Activated T-cell treated with anti-CD3 and anti-CD28 coated beads, Interleukin-2, amount 50 U/mL, for 72 hours (primary cell): ENCODE data around the gene OPN1LW. TPM values are rescaled to one million over a fixed set of nuclear protein-coding genes. Genes with fewer than 3 reads are reported as not detected.
A peak's percentile ranks its signal among the peaks of the same experiment; 100 is the strongest.
"Not testable (repeated sequence)": the region's sequence is repeated elsewhere in the genome, so short reads cannot be mapped to it uniquely, and the experiment has no call there.

Experiments
- ATAC-seq, 2 donors: fragments of 150-1000 bp; cut with Tn5 transposase; replicated peaks in 1 of 2; 2 replicates each; pipeline ENCODE4 v1.10.0; 2021; ENCODE audit warnings: moderate library complexity in 2 of 2, mild to moderate bottlenecking in 1 of 2
- DNase-seq, 2 donors: peaks; one replicate each; pipeline ENCODE4 v3.0.0; 2021 to 2022; ENCODE audit warnings: mixed read lengths in 1 of 2
- H3K27ac Mint-ChIP-seq: one replicate; pipeline ENCODE4 v1.8.0; 2022; ENCODE audit warnings: mild to moderate bottlenecking, moderate library complexity, mixed read lengths
- H3K27me3 Mint-ChIP-seq: one replicate; pipeline ENCODE4 v1.8.0; 2022; ENCODE audit warnings: low read depth, mixed read lengths
- H3K36me3 Mint-ChIP-seq, 2 donors: one replicate each; pipeline ENCODE4 v1.8.0; 2022; ENCODE audit warnings: mixed read lengths in 2 of 2, mild to moderate bottlenecking in 1 of 2; ENCODE audit not compliant: insufficient read depth in 2 of 2
- H3K4me1 Mint-ChIP-seq: one replicate; pipeline ENCODE4 v1.8.0; 2022; ENCODE audit warnings: low read depth, mixed read lengths
- H3K4me3 Mint-ChIP-seq, 2 donors: one replicate each; pipeline ENCODE4 v1.8.0; 2022; ENCODE audit warnings: mild to moderate bottlenecking in 2 of 2, mixed read lengths in 2 of 2, moderate library complexity in 2 of 2
- H3K9me3 Mint-ChIP-seq, 2 donors: one replicate each; pipeline ENCODE4 v1.8.0; 2022; ENCODE audit warnings: mixed read lengths in 2 of 2
- total RNA-seq, 2 donors: library from RNA; stranded (reverse); gene quantifications; one replicate each; pipeline ENCODE4 v1.2.3, GENCODE V29; 2022

The OPN1LW gene
- total RNA-seq, result not detected

DNA sequence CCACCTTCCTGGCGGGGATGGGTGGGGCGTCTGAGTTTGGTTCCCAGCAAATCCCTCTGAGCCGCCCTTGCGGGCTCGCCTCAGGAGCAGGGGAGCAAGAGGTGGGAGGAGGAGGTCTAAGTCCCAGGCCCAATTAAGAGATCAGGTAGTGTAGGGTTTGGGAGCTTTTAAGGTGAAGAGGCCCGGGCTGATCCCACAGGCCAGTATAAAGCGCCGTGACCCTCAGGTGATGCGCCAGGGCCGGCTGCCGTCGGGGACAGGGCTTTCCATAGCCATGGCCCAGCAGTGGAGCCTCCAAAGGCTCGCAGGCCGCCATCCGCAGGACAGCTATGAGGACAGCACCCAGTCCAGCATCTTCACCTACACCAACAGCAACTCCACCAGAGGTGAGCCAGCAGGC lies at the start of gene OPN1LW:
OPN1LW (plus strand) TSS at position 234 of the 400 bp plus-strand sequence; CDS start at position 275, 41 bp downstream.
- not testable (repeated sequence) for H3K9me3 Mint-ChIP-seq, H3K36me3 Mint-ChIP-seq, ATAC-seq, H3K27me3 Mint-ChIP-seq, H3K4me1 Mint-ChIP-seq, H3K4me3 Mint-ChIP-seq, H3K27ac Mint-ChIP-seq, DNase-seq

DNA sequence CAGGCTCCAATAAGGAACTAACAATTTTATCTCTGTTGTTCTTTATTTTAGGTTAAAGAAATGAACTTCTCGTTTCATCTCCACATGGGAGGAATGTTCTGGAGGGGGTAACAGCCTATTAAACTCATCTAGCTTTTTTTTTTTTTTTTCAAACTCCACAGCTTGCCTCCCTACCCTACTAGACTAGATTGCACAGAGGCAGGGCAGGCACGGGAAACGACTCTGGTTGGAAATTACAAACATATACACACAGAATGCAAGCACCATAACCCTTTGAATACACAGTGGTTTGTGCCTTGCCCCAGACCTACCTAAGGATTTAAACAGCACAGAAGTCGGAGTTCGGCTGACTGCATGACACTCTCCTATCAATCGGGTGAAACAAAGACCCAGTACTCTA lies 49.2 kb upstream of the OPN1LW start:
- Mint-ChIP-seq H3K9me3 (no peaks in the 10 kb centered on the region), H3K27me3 (peaks cover 27% of the 10 kb centered on the region), H3K4me3 (peak overlapping the region; percentile 86 to 94), H3K4me1 (peaks cover 63% of the 10 kb centered on the region), H3K27ac (peak overlapping the region; percentile 74), H3K36me3 (peaks cover 4 to 5% of the 10 kb centered on the region in 2 donors)
- DNase-seq, result no peak
- ATAC-seq, result no peak

DNA sequence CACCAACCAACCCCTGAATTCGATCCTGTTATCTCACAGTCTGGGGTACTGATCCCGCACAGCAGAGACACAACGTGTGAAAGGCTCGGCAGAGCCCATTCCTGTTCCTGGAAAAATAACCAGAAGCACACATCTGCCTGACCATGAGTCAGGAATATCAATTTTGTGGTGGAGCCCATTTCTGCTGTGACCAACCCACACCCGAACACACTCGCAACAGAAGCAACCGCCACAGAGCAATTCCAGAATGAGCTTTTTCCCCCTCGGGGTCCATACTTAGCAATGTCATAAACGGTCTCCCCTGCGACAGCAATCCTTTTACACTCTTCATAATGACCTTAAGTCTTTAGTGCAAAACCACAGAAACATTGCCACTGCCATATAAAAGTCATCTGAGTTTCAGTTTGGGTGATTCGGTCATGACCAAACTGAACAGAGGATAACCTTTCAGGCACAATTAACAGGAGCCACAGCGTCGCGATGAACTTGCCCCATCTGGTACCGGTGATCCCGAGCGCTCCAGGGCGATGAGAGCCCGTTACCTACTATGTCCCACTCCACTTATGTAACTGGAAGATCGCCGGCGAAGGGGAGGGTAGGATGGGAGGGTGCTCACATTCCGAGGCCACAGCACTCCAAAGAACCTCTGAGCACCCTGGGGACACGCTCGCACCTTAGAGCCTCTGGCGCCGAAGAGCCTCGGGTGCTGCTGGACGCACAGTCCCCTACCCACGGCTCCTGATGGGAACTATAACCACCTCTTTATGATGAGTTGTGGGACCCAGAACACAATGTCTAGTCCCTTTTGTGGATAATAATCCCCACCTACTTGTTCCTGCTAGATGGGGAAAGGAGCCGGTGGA lies 47.7 kb upstream of the OPN1LW start:
- Mint-ChIP-seq H3K4me3 (peak overlapping the region; percentile 86 to 94), H3K4me1 (peaks cover 61% of the 10 kb centered on the region), H3K9me3 (no peaks in the 10 kb centered on the region), H3K27ac (peak overlapping the region; percentile 96), H3K27me3 (peaks cover 32% of the 10 kb centered on the region), H3K36me3 (peaks cover 4% of the 10 kb centered on the region in 2 donors)
- ATAC-seq, result peak; percentile 31 to 39
- peak; percentile 23 to 24 for DNase-seq

DNA sequence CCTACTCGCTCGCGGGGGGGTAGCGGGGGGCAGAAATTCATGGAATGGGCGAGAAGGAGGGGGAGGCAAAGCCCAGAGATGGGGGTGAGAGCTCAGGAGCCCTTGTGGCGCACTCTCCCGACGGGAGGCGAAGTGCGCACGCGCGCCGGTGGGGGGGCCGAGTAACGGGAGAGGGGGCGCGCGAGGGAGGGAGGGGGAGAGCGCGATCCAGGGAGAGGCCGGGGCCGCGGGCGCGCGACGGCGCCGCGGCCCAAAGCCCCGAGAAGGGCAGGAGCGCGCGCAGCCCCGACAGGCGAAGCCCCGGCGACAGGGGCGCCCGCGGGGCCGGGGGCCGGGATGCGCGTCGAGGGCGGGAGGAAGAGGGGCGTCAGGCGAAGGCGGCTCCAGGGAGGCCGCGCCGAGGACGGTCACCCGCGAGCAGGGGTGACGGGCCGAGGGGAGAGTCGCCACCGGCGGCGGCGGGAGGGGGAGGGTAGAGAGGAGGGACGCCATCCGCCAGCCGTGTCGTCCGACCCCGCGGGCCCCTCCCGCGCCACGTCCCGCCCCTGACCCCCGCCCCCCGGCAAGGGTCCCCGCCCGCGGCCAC lies 46.9 kb upstream of the OPN1LW start:
- ATAC-seq, result peak; percentile 25 to 32
- Mint-ChIP-seq H3K4me3 (peak overlapping the region; percentile 86 to 94), H3K9me3 (no peaks in the 10 kb centered on the region), H3K4me1 (peaks cover 59% of the 10 kb centered on the region), H3K36me3 (peaks cover 4% of the 10 kb centered on the region in 2 donors), H3K27me3 (peaks cover 38% of the 10 kb centered on the region), H3K27ac (no peak overlapping the region)
- peak; percentile 65 to 74 for DNase-seq

DNA sequence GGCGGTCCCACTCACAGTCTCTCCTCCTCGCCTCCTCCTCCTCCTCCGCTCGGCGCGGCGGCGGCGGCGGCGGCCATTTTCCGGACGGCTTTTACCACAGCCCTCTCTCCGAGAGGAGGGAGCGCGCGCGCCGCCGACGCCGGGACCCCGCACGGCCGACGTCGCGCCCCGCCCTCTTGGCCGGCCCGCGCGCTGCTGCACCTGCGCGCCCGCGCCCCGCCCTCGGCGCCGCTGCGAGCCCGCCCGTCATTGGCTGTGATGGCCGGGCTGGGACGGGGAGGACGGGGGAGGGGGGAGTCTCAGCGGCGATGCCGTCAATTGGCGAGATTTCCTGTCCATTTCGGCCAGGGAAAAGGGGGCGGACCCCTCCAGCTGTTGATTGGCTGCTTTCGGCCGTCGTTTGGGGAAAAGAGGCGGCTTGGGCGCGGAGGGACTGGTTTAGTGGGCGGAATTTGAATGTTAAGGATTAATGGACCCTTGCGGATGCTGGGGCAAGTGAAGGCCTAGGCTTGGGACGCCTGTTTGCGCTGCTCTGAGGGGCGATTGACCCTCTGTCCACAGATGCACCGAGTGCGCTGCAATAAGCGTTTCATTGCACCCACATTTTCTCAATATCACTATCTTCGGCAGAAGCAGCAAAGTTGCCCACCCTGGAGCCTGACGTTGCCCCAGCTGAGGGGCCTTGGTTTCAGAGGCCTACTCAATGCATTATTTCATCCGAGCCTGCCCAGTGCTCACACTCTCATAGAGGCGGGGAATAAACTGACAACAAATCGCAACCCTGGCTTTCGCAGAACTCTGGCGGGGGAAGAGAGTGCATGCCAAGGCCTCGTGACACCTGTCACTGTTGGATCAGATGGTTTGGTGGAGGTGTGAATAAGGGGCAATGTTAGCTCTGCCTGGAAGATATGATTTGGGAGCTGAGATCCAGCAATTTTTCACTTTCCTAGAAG lies 46.2 kb upstream of the OPN1LW start, which contains the start of gene MECP2:
MECP2 (minus strand) TSS at position 129 of the 953 bp plus-strand sequence.
- Mint-ChIP-seq H3K4me3 (peak within 1 kb of the TSS; percentile 86 to 94), H3K27me3 (peaks cover 42% of the 10 kb centered on the region), H3K4me1 (peaks cover 55% of the 10 kb centered on the region), H3K9me3 (no peaks in the 10 kb centered on the region), H3K36me3 (peaks cover 4% of the 10 kb centered on the region in 2 donors), H3K27ac (peak within 1 kb of the TSS; percentile 96)
- ATAC-seq (peak; percentile 86 to 90), DNase-seq (peak; percentile 90 to 91)

DNA sequence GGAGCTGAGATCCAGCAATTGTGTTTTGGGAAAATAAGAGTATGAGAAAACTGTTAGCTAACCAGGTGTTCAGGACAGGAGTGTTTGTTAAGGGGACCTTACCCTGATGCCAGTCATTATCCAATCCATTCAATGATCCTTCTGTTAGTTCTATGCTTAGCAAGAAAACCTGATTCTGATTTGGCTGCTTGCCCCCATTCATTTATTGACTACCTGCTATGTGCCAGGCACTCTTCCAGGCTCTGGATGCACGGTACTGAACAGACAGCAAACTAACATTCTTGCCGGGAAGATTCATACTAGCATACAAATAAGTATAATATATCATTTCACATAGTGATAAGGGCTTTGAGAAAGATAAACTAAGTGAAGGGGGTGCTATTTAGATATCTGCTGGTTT lies 45.5 kb upstream of the OPN1LW start:
- ATAC-seq (no peak), DNase-seq (no peak)
- Mint-ChIP-seq H3K4me1 (peaks cover 50% of the 10 kb centered on the region), H3K36me3 (peaks cover 4% of the 10 kb centered on the region in 2 donors), H3K9me3 (no peaks in the 10 kb centered on the region), H3K27ac (peak overlapping the region; percentile 89), H3K27me3 (peaks cover 46% of the 10 kb centered on the region), H3K4me3 (peak overlapping the region; percentile 82 to 86)

DNA sequence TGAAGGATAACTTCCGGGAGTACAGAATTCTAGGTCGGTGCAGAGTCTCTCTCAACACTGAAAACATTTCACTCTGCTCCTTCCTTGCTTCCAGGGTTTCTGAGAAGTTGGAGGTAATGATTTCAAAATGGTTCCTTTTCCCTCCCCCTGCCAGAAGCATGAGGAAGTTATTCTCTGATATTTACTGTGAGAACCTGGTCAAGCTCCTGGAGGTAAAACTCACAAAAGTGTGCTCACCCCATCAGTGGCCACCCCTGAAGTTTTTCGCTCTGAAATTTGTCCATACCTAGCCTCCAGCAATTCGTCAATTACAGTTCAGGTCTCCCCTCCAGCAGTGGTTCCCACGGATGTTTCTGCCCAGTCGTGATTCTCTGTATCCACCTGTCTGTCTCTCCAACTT lies 30.3 kb upstream of the OPN1LW start:
- Mint-ChIP-seq H3K9me3 (no peaks in the 10 kb centered on the region), H3K27ac (no peak overlapping the region), H3K4me1 (no peaks in the 10 kb centered on the region), H3K27me3 (peaks cover 44% of the 10 kb centered on the region), H3K4me3 (no peak overlapping the region), H3K36me3 (peaks cover 0 to under 1% of the 10 kb centered on the region in 2 donors)
- DNase-seq (no peak), ATAC-seq (no peak)

DNA sequence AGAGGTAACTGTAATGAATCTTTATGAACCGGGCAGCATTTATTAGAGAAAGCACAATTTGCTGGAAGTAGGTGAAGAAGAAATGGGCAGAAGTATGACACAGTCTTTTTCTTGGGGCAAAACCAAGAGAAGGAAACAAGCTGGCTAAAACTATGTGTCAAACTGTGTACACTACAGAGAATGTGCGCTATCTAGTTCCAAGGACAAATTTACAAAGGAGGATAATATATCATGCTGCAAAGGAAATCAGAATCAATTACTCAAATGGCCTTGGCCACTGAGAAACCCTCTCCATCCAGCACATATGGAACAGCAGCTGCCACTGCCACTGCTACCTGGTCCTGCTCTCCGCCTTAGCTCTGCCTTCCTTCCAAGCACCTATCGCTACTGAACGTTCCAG lies 29.4 kb upstream of the OPN1LW start:
- peaks cover 0 to 2% of the 10 kb centered on the region in 2 donors for H3K36me3 Mint-ChIP-seq
- no peak for DNase-seq
- H3K9me3 Mint-ChIP-seq, result no peaks in the 10 kb centered on the region
- H3K4me3 Mint-ChIP-seq, result peak overlapping the region in 1 of 2 donors; percentile 12
- ATAC-seq, result no peak
- no peak overlapping the region for H3K27ac Mint-ChIP-seq
- peaks cover 44% of the 10 kb centered on the region for H3K27me3 Mint-ChIP-seq
- no peaks in the 10 kb centered on the region for H3K4me1 Mint-ChIP-seq

DNA sequence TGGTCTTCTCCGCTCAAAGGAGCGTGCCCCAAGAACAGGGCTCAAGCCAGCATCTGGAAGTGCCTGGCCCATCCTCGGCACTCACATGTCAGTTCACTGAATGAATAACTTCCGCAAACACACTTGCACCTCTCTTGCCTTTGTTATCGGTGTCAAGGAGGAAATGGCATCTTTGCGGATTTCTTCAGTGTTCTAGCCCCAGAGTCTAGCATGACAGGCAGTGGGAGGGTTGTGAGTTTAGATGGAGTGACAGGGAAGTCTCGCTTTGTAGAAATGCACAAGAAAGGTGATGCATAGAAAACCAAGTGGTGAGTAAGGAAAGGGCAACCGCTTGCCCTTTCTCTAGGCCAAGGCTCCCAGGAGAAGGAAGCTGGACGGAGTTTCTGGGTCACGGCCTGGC lies 29.0 kb upstream of the OPN1LW start:
- Mint-ChIP-seq H3K9me3 (no peaks in the 10 kb centered on the region), H3K4me3 (peak overlapping the region in 1 of 2 donors; percentile 12), H3K36me3 (peaks cover 0 to 2% of the 10 kb centered on the region in 2 donors), H3K27me3 (peaks cover 44% of the 10 kb centered on the region), H3K4me1 (no peaks in the 10 kb centered on the region), H3K27ac (no peak overlapping the region)
- DNase-seq, result no peak
- no peak for ATAC-seq

DNA sequence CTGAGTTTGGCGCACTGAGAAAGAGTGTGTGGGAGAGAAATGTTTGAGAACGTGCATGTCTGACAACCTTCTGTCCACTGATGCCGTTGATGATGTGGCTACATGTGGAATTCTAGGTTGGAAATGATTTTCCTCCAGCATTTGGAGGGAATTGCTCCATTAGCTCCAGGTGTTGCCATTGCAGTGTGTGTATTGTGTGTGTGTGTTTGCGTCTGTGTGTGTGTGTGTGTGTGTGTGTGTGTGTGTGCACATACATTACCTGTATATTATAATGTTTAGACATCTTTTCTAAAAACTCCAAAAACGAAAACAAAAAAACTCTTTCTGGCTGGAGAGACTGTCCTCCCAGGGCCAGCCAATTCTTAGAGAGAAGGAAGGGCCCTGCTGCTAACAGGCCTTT lies 28.3 kb upstream of the OPN1LW start:
- Mint-ChIP-seq H3K36me3 (peaks cover 0 to 2% of the 10 kb centered on the region in 2 donors), H3K9me3 (no peaks in the 10 kb centered on the region), H3K4me1 (no peaks in the 10 kb centered on the region), H3K4me3 (no peak overlapping the region), H3K27ac (no peak overlapping the region), H3K27me3 (peaks cover 44% of the 10 kb centered on the region)
- ATAC-seq (no peak), DNase-seq (no peak)

DNA sequence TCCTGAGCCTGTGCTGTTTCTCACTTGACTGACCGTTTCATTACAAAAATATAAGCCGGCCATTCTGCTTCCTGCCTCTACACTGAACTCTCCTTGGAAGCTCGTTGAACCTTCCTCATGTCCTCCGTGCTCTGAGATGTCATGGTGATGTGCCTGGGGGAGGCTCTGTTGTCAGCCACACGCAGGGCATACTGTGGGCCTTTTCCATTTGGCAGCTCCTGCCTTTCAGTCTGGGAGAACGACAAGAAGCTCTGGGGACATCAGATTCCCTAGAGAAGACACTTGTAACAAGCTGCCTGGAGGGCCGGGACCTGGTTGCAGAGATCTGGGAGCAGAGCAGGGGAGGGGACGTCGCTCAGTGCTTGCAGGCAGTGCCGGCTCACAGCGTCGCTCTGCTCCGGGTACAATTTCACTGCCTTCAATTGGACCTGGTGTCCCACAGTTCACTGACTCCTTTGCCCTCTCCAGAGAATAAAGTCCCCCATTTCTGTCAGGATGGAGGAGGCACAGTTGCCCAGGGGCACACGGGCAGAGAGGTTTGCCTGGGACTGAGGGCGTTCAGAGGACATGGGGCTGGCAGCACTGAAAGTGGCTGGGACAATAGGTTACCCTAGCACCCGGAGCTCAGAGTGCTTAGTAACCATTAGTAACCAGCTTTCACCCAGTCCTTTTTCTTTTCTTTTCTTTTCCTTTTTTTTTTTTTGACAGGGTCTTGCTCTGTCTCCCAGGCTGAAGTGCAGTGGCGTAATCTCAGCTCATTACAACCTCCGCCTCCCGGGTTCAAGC lies 27.4 kb upstream of the OPN1LW start:
- Mint-ChIP-seq H3K4me3 (no peak overlapping the region), H3K27me3 (peaks cover 45% of the 10 kb centered on the region), H3K4me1 (no peaks in the 10 kb centered on the region), H3K36me3 (peaks cover 0 to 2% of the 10 kb centered on the region in 2 donors), H3K9me3 (no peaks in the 10 kb centered on the region), H3K27ac (no peak overlapping the region)
- DNase-seq (no peak), ATAC-seq (no peak)

DNA sequence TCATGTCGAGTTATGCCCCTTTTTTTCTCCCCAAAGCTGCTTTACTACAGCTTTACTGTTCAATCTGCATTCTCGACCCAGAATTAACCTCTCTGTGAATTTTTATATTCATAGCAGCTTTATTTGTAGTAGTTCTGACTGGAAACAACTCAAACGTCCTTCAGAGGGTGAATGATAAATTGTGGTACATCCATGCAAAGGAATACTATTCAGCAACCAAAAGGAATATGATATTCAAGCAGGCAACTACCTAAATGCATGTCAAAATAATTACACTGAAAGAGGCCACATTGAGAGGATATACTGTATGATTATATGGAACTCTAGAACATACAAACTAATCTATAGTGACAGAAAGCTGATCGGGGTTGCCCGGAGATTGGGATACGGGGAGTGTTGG lies 26.5 kb upstream of the OPN1LW start:
- peaks cover 0 to 2% of the 10 kb centered on the region in 2 donors for H3K36me3 Mint-ChIP-seq
- no peak overlapping the region for H3K4me3 Mint-ChIP-seq
- DNase-seq (no peak), ATAC-seq (no peak)
- no peak overlapping the region for H3K27ac Mint-ChIP-seq
- H3K27me3 Mint-ChIP-seq, result peaks cover 42% of the 10 kb centered on the region
- H3K4me1 Mint-ChIP-seq, result no peaks in the 10 kb centered on the region
- H3K9me3 Mint-ChIP-seq, result no peaks in the 10 kb centered on the region
